HCEC 1CT (cell line): ENCODE results near the gene MT4.
"Not testable (repeated sequence)": the region's sequence is repeated elsewhere in the genome, so short reads cannot be mapped to it uniquely, and the experiment has no call there.

ENCODE experiments used
- DNase-seq: peaks from one replicate; pipeline ENCODE4 v3.0.0-alpha.2; 2017

Gene MT4

GRCh38 chr16:56560447-56560846 lies 4.4 kb upstream of the MT4 start:
- DNase-seq, result no peak

GRCh38 chr16:56561126-56561525 lies 3.7 kb upstream of the MT4 start:
- no peak for DNase-seq

GRCh38 chr16:56569971-56570370 lies 5.1 kb downstream of the MT4 start:
- no peak for DNase-seq

GRCh38 chr16:56571525-56571924 lies 6.7 kb downstream of the MT4 start:
- DNase-seq, result no peak

- no peak for DNase-seq
Observed at GRCh38 chr16:56574625-56575024, 9.8 kb downstream of the MT4 start.

GRCh38 chr16:56576585-56577299 lies 11.9 kb downstream of the MT4 start:
- DNase-seq, result peak; percentile 58

- DNase-seq, result no peak
Observed at GRCh38 chr16:56577300-56577625, 12.4 kb downstream of the MT4 start.

- no peak for DNase-seq
Observed at GRCh38 chr16:56580391-56581048, 15.6 kb downstream of the MT4 start.

GRCh38 chr16:56582911-56583310 lies 18.0 kb downstream of the MT4 start:
- DNase-seq, result not testable (repeated sequence)

- DNase-seq, result no peak
Observed at GRCh38 chr16:56583351-56584168, 18.7 kb downstream of the MT4 start.

- DNase-seq, result no peak
Observed at GRCh38 chr16:56584276-56584675, 19.4 kb downstream of the MT4 start.

GRCh38 chr16:56588781-56589140 lies 23.9 kb downstream of the MT4 start:
- no peak for DNase-seq

GRCh38 chr16:56589141-56590039 lies 24.5 kb downstream of the MT4 start, which contains the start of gene MT3:
Gene MT3 (plus strand): TSS chr16:56589528. CDS start chr16:56589591, 63 bp downstream.
- DNase-seq, result no peak

GRCh38 chr16:56591377-56592060 lies 26.6 kb downstream of the MT4 start:
- no peak for DNase-seq

- DNase-seq, result no peak
Observed at GRCh38 chr16:56593573-56594291, 28.9 kb downstream of the MT4 start.

- no peak for DNase-seq
Observed at GRCh38 chr16:56594292-56594619, 29.4 kb downstream of the MT4 start.

GRCh38 chr16:56600398-56600999 lies 35.6 kb downstream of the MT4 start:
- DNase-seq, result peak; percentile 68

GRCh38 chr16:56601325-56601724 lies 36.5 kb downstream of the MT4 start:
- no peak for DNase-seq

- DNase-seq, result peak; percentile 43
Observed at GRCh38 chr16:56603589-56603988, 38.7 kb downstream of the MT4 start.

- DNase-seq, result no peak
Observed at GRCh38 chr16:56604966-56605365, 40.1 kb downstream of the MT4 start.

GRCh38 chr16:56605475-56605874 lies 40.6 kb downstream of the MT4 start:
- no peak for DNase-seq
